Mesenchymal stem cell (in vitro differentiated cells and primary cell): ENCODE results near the gene PAK2.
A peak's percentile ranks its signal among the peaks of the same experiment; 100 is the strongest.
"Not testable (repeated sequence)": the region's sequence is repeated elsewhere in the genome, so short reads cannot be mapped to it uniquely, and the experiment has no call there.

Source experiments
- DNase-seq: peaks from one replicate; pipeline ENCODE4 v3.0.0-alpha.2; 2013
- H2AFZ ChIP-seq: one replicate; pipeline ENCODE4 v1.6.1; 2013; ENCODE audit warnings: low read depth, mild to moderate bottlenecking, control low read depth, inconsistent platforms, low read length, moderate library complexity
- H2AK5ac ChIP-seq: 2 replicates; pipeline ENCODE4 v1.6.1; 2013; ENCODE audit warnings: low read length, moderate library complexity, mild to moderate bottlenecking, inconsistent platforms; ENCODE audit not compliant: severe bottlenecking
- H2BK120ac ChIP-seq: one replicate; pipeline ENCODE4 v1.6.1; 2013; ENCODE audit warnings: low read depth, mild to moderate bottlenecking, inconsistent platforms, low read length, moderate library complexity
- H2BK12ac ChIP-seq, 2 experiments: one replicate each; pipeline ENCODE4 v1.6.1; 2013; ENCODE audit warnings: inconsistent platforms in 2 of 2, low read length in 2 of 2, mild to moderate bottlenecking in 2 of 2, moderate library complexity in 2 of 2, control low read depth in 1 of 2
- H2BK15ac ChIP-seq: one replicate; pipeline ENCODE4 v1.6.1; 2013; ENCODE audit warnings: mild to moderate bottlenecking, low read depth, inconsistent platforms; ENCODE audit not compliant: poor library complexity, severe bottlenecking
- H2BK5ac ChIP-seq: 2 replicates; pipeline ENCODE4 v1.6.1; 2013; ENCODE audit warnings: low read depth, mild to moderate bottlenecking, low read length, control low read depth, inconsistent platforms; ENCODE audit not compliant: poor library complexity, severe bottlenecking
- H3K14ac ChIP-seq, 2 experiments: one replicate each; pipeline ENCODE4 v1.6.1; 2013; ENCODE audit warnings: inconsistent platforms in 2 of 2, low read length in 2 of 2, control low read depth in 1 of 2, mild to moderate bottlenecking in 1 of 2, moderate library complexity in 1 of 2
- H3K18ac ChIP-seq, 2 experiments: one replicate each; pipeline ENCODE4 v1.6.1; 2013; ENCODE audit warnings: inconsistent platforms in 2 of 2, low read length in 2 of 2, control low read depth in 1 of 2, low read depth in 1 of 2, mild to moderate bottlenecking in 1 of 2
- H3K23ac ChIP-seq, 2 experiments: one replicate each; pipeline ENCODE4 v1.6.1; 2013; ENCODE audit warnings: inconsistent platforms in 2 of 2, low read length in 2 of 2, mild to moderate bottlenecking in 2 of 2, moderate library complexity in 2 of 2, control low read depth in 1 of 2
- H3K27ac ChIP-seq: 2 replicates; pipeline ENCODE4 v1.5.1; 2013; ENCODE audit warnings: mild to moderate bottlenecking, moderate library complexity, low read length, control low read depth, inconsistent platforms; ENCODE audit not compliant: poor library complexity, severe bottlenecking
- H3K27me3 ChIP-seq, 2 experiments: 2 replicates each; pipeline versions ENCODE4 v1.6.1 to v1.7.0; 2013; ENCODE audit warnings: low read length in 2 of 2, mild to moderate bottlenecking in 2 of 2, moderate library complexity in 2 of 2, control low read depth in 1 of 2, inconsistent platforms in 1 of 2; ENCODE audit not compliant: control insufficient read depth in 1 of 2, insufficient read depth in 1 of 2
- H3K36me3 ChIP-seq, 2 experiments: 2 replicates each; pipeline versions ENCODE4 v1.6.1 to v1.7.0; 2013; ENCODE audit warnings: low read length in 2 of 2, control low read depth in 1 of 2, inconsistent platforms in 1 of 2, low read depth in 1 of 2, mild to moderate bottlenecking in 1 of 2; ENCODE audit not compliant: insufficient read depth in 2 of 2, control insufficient read depth in 1 of 2
- H3K4ac ChIP-seq, 2 experiments: one replicate each; pipeline ENCODE4 v1.6.1; 2013; ENCODE audit warnings: inconsistent platforms in 2 of 2, low read length in 2 of 2, mild to moderate bottlenecking in 2 of 2, moderate library complexity in 2 of 2, control low read depth in 1 of 2, low read depth in 1 of 2
- H3K4me1 ChIP-seq: 2 replicates; pipeline ENCODE4 v1.6.1; 2013; ENCODE audit warnings: low read depth, low read length, control low read depth; ENCODE audit not compliant: control insufficient read depth, insufficient read depth
- H3K4me2 ChIP-seq: 2 replicates; pipeline ENCODE4 v1.6.1; 2013; ENCODE audit warnings: low read length, mild to moderate bottlenecking, inconsistent platforms; ENCODE audit not compliant: poor library complexity, severe bottlenecking
- H3K4me3 ChIP-seq, 2 experiments: 2 replicates each; pipeline versions ENCODE4 v1.5.1 to v1.7.0; 2013; ENCODE audit warnings: low read length in 2 of 2, mild to moderate bottlenecking in 2 of 2, control low read depth in 1 of 2, low read depth in 1 of 2; ENCODE audit not compliant: insufficient read depth in 1 of 2
- H3K79me1 ChIP-seq: replicated peaks from 2 replicates; pipeline ENCODE4 v1.6.1; 2013; ENCODE audit warnings: mild to moderate bottlenecking, control low read depth, low read length, inconsistent platforms; ENCODE audit not compliant: poor library complexity, severe bottlenecking
- H3K9ac ChIP-seq: 2 replicates; pipeline ENCODE4 v1.7.0; 2013; ENCODE audit warnings: mild to moderate bottlenecking, low read length, moderate library complexity
- H3K9me3 ChIP-seq: 2 replicates; pipeline ENCODE4 v1.7.0; 2013; ENCODE audit warnings: mild to moderate bottlenecking, low read length; ENCODE audit not compliant: control insufficient read depth
- H4K8ac ChIP-seq: one replicate; pipeline ENCODE4 v1.6.1; 2013; ENCODE audit warnings: inconsistent platforms, mild to moderate bottlenecking, low read length, moderate library complexity
- H4K91ac ChIP-seq: one replicate; pipeline ENCODE4 v1.6.1; 2013; ENCODE audit warnings: mild to moderate bottlenecking, low read length, inconsistent platforms
- WGBS: methylation state at CpG from one replicate; pipeline ENCODE4 v1.1.7; 2013; ENCODE audit warnings: mixed read lengths; 5-methylcytosine and 5-hydroxymethylcytosine counted together

PAK2 gene

GRCh38 chr3:196836626-196837025, 97.0 kb downstream of the PAK2 start:
- not testable (repeated sequence) for H3K4me1 ChIP-seq, H2BK15ac ChIP-seq
- WGBS = 100% methylated on average over 1 of the region's 1 CpG

GRCh38 chr3:196837819-196838420, 98.3 kb downstream of the PAK2 start:
- H2BK12ac ChIP-seq = no peak overlapping the region
- H2BK120ac ChIP-seq = no peak overlapping the region
- no peaks in the 10 kb centered on the region for H3K79me1 ChIP-seq
- peaks cover 1 to 2% of the 10 kb centered on the region in 2 experiments for H3K36me3 ChIP-seq
- no peak overlapping the region for H2AK5ac ChIP-seq
- no peak overlapping the region for H3K23ac ChIP-seq
- H3K4me2 ChIP-seq = no peak overlapping the region
- no peak overlapping the region for H2AFZ ChIP-seq
- peak overlapping the region; percentile 26 for H3K9ac ChIP-seq
- H3K14ac ChIP-seq = no peak overlapping the region
- no peak overlapping the region for H4K91ac ChIP-seq
- no peaks in the 10 kb centered on the region for H3K9me3 ChIP-seq
- H4K8ac ChIP-seq = no peak overlapping the region
- H3K27ac ChIP-seq = no peak overlapping the region
- peaks cover 6% of the 10 kb centered on the region for H3K4me1 ChIP-seq
- 74% methylated on average over 2 of the region's 3 CpGs for WGBS
- H3K4me3 ChIP-seq = no peak overlapping the region
- H2BK15ac ChIP-seq = no peak overlapping the region
- H3K18ac ChIP-seq = no peak overlapping the region
- no peaks in the 10 kb centered on the region for H3K27me3 ChIP-seq
- no peak overlapping the region for H3K4ac ChIP-seq
- no peak overlapping the region for H2BK5ac ChIP-seq
- peak; percentile 67 for DNase-seq

More at GRCh38 chr3:196836626-196837025, 97.0 kb downstream of the PAK2 start:
- H3K27ac ChIP-seq, H2AK5ac ChIP-seq, H3K9ac ChIP-seq, H3K27me3 ChIP-seq, H2AFZ ChIP-seq, H3K36me3 ChIP-seq, H2BK12ac ChIP-seq, H3K18ac ChIP-seq, H3K4ac ChIP-seq, H3K9me3 ChIP-seq, H3K4me3 ChIP-seq, H3K79me1 ChIP-seq, H3K23ac ChIP-seq, H4K91ac ChIP-seq, H3K4me2 ChIP-seq, H2BK120ac ChIP-seq, H4K8ac ChIP-seq, H3K14ac ChIP-seq, H2BK5ac ChIP-seq: not testable (repeated sequence)
- peak; percentile 14 for DNase-seq

GRCh38 chr3:196839351-196839750, 99.7 kb downstream of the PAK2 start:
- H3K4ac ChIP-seq, DNase-seq, H3K79me1 ChIP-seq: not testable (repeated sequence)

GRCh38 chr3:196842567-196843434, 103.1 kb downstream of the PAK2 start:
- H3K79me1 ChIP-seq = no peaks in the 10 kb centered on the region
- H3K9ac ChIP-seq = no peak overlapping the region
- H3K27me3 ChIP-seq = no peaks in the 10 kb centered on the region
- no peaks in the 10 kb centered on the region for H3K9me3 ChIP-seq
- H3K4me1 ChIP-seq = no peaks in the 10 kb centered on the region
- no peak overlapping the region for H2BK120ac ChIP-seq
- H3K23ac ChIP-seq = no peak overlapping the region
- 93% methylated on average over 17 of the region's 17 CpGs for WGBS
- H2BK5ac ChIP-seq = no peak overlapping the region
- no peak overlapping the region for H3K4me2 ChIP-seq
- H3K14ac ChIP-seq = no peak overlapping the region
- H2AFZ ChIP-seq = no peak overlapping the region
- H4K8ac ChIP-seq = no peak overlapping the region
- H2BK12ac ChIP-seq = no peak overlapping the region
- H3K4me3 ChIP-seq = no peak overlapping the region
- no peaks in the 10 kb centered on the region for H3K36me3 ChIP-seq
- H3K4ac ChIP-seq = no peak overlapping the region
- H3K18ac ChIP-seq = no peak overlapping the region
- no peak for DNase-seq
- H4K91ac ChIP-seq = no peak overlapping the region
- no peak overlapping the region for H2AK5ac ChIP-seq
- H2BK15ac ChIP-seq = no peak overlapping the region
- H3K27ac ChIP-seq = no peak overlapping the region

More at GRCh38 chr3:196839351-196839750, 99.7 kb downstream of the PAK2 start:
- not testable (repeated sequence) for H3K9me3 ChIP-seq, H3K23ac ChIP-seq, H3K18ac ChIP-seq, H2BK120ac ChIP-seq, H3K14ac ChIP-seq, H3K4me3 ChIP-seq, H3K4me2 ChIP-seq, H2BK5ac ChIP-seq, H2BK12ac ChIP-seq, H2BK15ac ChIP-seq, H3K9ac ChIP-seq, H3K36me3 ChIP-seq, H2AK5ac ChIP-seq, H3K27me3 ChIP-seq, H3K27ac ChIP-seq, H3K4me1 ChIP-seq, H4K8ac ChIP-seq, H2AFZ ChIP-seq, H4K91ac ChIP-seq
- 92% methylated on average over 4 of the region's 6 CpGs for WGBS
